HG03439 (cell line): ENCODE results near the gene CAMTA1.
"Not testable (repeated sequence)": the region's sequence is repeated elsewhere in the genome, so short reads cannot be mapped to it uniquely, and the experiment has no call there.

Experiments used
- ATAC-seq: cut with Tn5 transposase; IDR thresholded peaks from one replicate; pipeline ENCODE4 v1.9.1; 2021; ENCODE audit warnings: mild to moderate bottlenecking, moderate library complexity; ENCODE audit not compliant: unreplicated experiment

Gene CAMTA1

DNA sequence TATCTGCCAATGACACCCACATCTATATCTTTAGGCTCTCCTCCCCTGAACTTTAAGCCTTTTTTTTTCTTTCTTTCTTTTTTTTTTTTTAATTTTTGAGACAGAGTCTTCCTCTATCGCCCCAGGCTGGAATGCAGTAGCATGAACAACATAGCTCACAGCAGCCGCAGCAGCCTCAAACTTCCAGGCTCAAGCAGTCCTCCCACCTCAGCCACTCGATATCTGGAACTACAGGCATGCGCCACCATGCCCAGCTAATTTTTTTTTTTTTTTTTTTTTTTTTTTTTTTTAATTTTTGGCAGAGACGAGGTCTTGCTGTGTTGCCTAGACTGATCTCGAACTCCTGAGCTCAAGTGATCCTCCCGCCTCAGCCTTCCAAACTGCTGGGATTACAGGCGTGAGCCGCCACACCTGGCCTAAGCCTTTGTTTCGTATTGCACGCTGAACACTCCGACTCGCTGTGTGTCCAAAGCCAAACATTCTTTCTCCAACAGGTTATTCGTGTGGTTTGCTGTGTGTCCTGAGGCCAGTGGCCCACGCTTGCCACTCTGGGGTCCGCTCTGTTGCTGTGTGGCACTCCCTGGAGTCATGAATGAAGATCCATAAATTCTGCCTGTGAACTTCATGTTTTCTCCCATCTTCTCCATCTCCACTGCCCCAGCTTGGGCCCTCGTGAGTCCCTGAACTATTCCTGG lies 119.4 kb downstream of the CAMTA1 start:
- ATAC-seq, result no peak

DNA sequence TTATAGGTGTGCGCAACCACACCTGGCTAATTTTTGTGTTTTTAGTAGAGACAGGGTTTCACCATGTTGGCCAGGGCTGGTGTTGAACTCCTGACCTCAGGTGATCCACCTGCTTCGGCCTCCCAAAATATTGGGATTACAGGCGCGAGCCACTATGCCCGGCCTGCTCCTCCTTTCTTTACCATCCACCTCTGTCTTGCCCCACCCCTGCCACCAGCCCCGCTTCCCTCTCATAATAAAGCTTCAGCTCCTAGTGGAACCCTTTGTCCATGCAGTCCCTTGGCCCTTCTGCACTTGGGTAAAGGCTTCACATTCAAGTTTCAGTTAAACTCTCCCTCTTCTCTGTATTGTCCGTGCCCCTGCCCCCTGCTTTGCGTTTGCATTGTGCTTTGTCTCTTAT lies 120.1 kb downstream of the CAMTA1 start:
- no peak for ATAC-seq

- ATAC-seq, result no peak
These were observed 120.5 kb downstream of the CAMTA1 start for GRCh38 chr1:6905790-6906189.

GRCh38 chr1:6906783-6907182 lies 121.5 kb downstream of the CAMTA1 start:
- no peak for ATAC-seq

- ATAC-seq, result no peak
These were observed 121.9 kb downstream of the CAMTA1 start for GRCh38 chr1:6907201-6907600.

DNA sequence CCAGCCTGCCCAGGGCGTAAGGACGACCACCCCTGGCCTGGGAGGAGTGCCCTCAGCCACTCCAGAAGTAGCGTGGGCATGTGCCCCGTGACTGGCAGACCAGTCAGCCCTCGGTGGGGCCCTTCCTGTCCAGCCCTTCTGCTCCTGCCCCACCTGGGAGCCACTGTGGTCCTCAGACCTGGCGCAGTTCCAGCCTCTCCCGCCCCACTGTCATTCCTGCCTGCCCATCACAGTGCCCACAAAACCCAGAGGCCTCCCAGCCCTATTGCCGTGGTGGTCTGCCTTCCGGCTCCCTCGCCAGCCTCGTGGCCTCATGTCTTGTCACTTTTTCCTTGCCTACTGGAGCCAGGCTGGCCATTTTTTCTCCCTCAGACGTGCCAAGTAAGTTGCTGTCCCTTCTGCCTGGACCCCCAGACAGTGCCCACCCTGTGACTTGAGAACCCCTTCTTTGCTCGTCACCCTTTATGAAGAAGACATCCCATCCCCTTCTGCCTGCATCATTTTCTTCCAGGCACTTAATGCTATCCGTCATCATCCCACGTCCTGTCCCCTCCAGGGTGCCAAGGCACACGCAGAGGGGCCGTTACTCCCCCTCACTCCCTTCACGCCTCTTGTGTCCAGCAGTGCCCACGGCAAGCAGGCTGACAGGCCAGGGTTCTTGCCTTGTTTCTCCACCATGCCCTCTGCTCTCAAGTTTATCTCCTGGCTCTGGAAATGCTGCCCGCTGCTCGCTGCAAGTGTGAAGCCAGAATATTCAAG lies 122.6 kb downstream of the CAMTA1 start:
- no peak for ATAC-seq

GRCh38 chr1:6909401-6909800 lies 124.1 kb downstream of the CAMTA1 start:
- ATAC-seq, result no peak

- ATAC-seq, result no peak
These were observed 124.6 kb downstream of the CAMTA1 start for GRCh38 chr1:6909857-6910256.

DNA sequence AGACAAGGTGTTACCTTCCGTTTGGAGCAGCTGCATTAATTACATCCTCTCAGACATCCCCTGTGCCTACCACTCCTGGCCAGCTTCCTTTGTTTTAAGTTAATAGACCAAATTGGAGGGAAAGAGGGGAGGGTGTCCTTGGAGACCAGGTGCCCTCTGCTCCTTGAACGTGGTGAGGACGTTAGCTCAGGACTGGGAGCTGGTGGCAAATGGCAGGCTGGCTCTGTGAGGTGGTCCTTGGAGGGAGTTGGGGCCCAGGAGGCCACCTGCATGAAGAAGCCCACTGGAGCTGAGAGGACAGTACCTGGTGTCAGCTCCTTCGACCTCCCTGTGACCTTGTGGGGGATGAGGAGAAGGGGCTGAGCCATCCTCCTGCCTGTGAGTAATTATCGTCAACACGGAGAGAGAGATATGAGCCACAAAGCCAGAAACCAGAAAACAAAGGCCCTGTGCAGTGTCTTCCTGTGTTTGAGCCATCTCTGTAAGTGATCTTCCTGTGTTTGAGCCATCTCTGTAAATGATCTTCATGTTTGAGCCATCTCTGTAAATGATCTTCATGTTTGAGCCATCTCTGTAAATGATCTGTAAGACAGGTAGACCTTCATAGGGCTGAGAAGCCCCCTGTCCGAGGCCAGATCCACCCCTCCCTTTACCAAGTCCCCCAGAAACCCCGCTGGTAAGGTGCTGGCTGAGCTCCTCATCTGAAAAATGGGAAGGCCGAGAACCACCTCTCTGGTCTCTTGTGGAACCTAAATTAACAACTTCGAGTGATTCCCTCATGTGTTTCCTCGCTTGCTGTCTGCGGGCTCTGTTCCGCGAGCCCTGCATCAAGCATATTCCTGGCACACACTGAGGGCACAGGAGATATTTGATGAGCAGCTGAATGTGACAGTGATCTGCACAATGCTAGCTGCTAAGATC lies 126.0 kb downstream of the CAMTA1 start:
- ATAC-seq, result no peak

- ATAC-seq, result no peak
These were observed 126.7 kb downstream of the CAMTA1 start for GRCh38 chr1:6911974-6912373.

- no peak for ATAC-seq
These were observed 127.3 kb downstream of the CAMTA1 start for GRCh38 chr1:6912518-6912917.

DNA sequence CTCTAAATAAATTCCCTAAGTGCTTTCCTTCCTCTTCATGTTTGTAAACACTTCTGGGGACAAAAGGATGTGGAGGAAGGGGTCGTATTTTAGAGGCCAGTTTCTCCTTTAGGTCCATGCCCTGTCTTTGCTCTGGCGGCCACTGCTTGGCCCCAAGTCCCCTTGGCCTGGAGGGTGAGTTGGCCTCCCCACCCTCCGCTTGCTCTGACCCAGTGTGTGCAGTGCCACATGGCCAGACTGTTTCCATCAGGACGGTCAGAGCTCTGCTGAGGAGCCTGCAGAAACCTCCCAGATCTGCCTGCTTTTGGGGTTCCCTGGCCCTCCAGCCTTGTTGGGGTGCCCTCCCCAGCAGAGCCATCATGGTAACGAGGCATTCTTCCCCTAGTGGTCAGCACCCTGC lies 127.8 kb downstream of the CAMTA1 start:
- ATAC-seq, result no peak

- no peak for ATAC-seq
These were observed 129.5 kb downstream of the CAMTA1 start for GRCh38 chr1:6914706-6915105.

DNA sequence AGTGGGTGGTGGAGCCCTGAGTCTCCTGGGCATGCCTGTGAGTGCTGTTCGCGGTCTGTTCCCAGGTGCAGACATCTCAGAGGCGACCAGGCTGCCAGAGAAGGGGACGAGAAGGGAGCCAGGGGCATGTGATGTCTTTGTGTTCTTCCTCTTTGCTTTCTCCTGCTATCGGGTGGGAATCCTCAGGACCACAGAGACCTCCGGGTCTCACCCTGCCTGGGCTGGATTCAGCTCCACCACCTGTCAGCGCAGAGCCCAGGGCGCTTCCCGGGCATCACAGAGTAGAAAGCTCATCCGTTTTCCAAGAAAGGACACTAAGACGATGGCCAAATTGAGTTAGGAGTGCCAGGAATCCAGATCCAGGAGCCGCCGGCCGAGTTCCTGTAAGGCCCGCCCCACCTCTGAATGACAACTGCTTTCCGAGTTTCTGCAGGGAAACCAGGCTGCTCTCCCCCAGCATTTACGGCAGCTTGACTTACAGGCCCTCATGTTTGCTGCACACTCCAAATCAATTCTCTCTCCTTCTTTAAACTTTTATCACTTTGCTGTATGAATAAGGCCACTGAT lies 130.8 kb downstream of the CAMTA1 start:
- no peak for ATAC-seq

GRCh38 chr1:6917067-6917466 lies 131.8 kb downstream of the CAMTA1 start:
- ATAC-seq, result no peak

GRCh38 chr1:6918186-6918924 lies 133.1 kb downstream of the CAMTA1 start:
- ATAC-seq, result no peak

- ATAC-seq, result no peak
These were observed 133.8 kb downstream of the CAMTA1 start for GRCh38 chr1:6918925-6919511.

GRCh38 chr1:6921506-6921905 lies 136.3 kb downstream of the CAMTA1 start:
- not testable (repeated sequence) for ATAC-seq

GRCh38 chr1:6922096-6922931 lies 137.1 kb downstream of the CAMTA1 start:
- ATAC-seq, result no peak
